Naive thymus-derived CD4-positive, alpha-beta T cell (primary cell): ENCODE measurements around the gene NT5M. TPM values are rescaled to one million over a fixed set of nuclear protein-coding genes. Genes with fewer than 3 reads are reported as not detected.
A peak's percentile ranks its signal among the peaks of the same experiment; 100 is the strongest.

Source experiments
- ATAC-seq: fragments of 150-1000 bp; cut with Tn5 transposase; 2 replicates; pipeline ENCODE4 v1.10.0; 2021; ENCODE audit warnings: mild to moderate bottlenecking, moderate library complexity
- CTCF ChIA-PET: fragments of 350-600 bp; sonication (Branson Sonifier 250); formaldehyde crosslinking; loops from one replicate; lab custom pipeline; 2021; ENCODE audit warnings: antibody characterized with exemption; lab: Charles Lee
- POLR2A ChIA-PET: fragments of 350-600 bp; sonication (Branson Sonifier 250); formaldehyde crosslinking; loops from one replicate; lab custom pipeline; 2021; ENCODE audit warnings: antibody characterized with exemption, inconsistent platforms; lab: Charles Lee
- DNase-seq, 9 donors: peaks; one replicate each; pipeline versions ENCODE4 v3.0.0 to v3.0.0-alpha.2; 2020 to 2022; ENCODE audit warnings: mixed read lengths in 1 of 9
- H3K27ac ChIP-seq: one replicate; pipeline ENCODE4 v1.7.0; 2013; ENCODE audit warnings: mild to moderate bottlenecking, low read depth, low read length, moderate library complexity
- H3K27me3 ChIP-seq, 2 donors: one replicate each; pipeline ENCODE4 v1.7.0; 2013; ENCODE audit warnings: low read length in 2 of 2, mild to moderate bottlenecking in 2 of 2, moderate library complexity in 2 of 2; ENCODE audit not compliant: control insufficient read depth in 2 of 2, insufficient read depth in 2 of 2
- H3K36me3 ChIP-seq, 3 experiments: 1 replicate in 2 of 3; 2 replicates in 1 of 3; pipeline ENCODE4 v1.7.0; 2013; ENCODE audit warnings: low read length in 3 of 3, mild to moderate bottlenecking in 3 of 3, moderate library complexity in 1 of 3; ENCODE audit not compliant: insufficient read depth in 3 of 3, control insufficient read depth in 2 of 3
- H3K4me1 ChIP-seq, 2 donors: one replicate each; pipeline ENCODE4 v1.7.0; 2013; ENCODE audit warnings: low read length in 2 of 2, mild to moderate bottlenecking in 2 of 2, moderate library complexity in 1 of 2; ENCODE audit not compliant: control insufficient read depth in 2 of 2, insufficient read depth in 2 of 2
- H3K4me3 ChIP-seq: 2 replicates; pipeline ENCODE4 v1.7.0; 2013; ENCODE audit warnings: mild to moderate bottlenecking, low read length
- H3K9me3 ChIP-seq, 3 experiments: 1 replicate in 2 of 3; 2 replicates in 1 of 3; pipeline ENCODE4 v1.7.0; 2013; ENCODE audit warnings: low read length in 3 of 3; ENCODE audit not compliant: control insufficient read depth in 2 of 3
- H3K27ac Mint-ChIP-seq, 9 donors: one replicate each; pipeline ENCODE4 v1.8.0; 2020 to 2022; ENCODE audit warnings: mixed read lengths in 9 of 9, mild to moderate bottlenecking in 8 of 9, moderate library complexity in 5 of 9, inconsistent platforms in 2 of 9
- H3K27me3 Mint-ChIP-seq, 5 donors: one replicate each; pipeline ENCODE4 v1.8.0; 2021 to 2022; ENCODE audit warnings: mixed read lengths in 5 of 5, mild to moderate bottlenecking in 1 of 5
- H3K36me3 Mint-ChIP-seq, 5 donors: one replicate each; pipeline ENCODE4 v1.8.0; 2020 to 2022; ENCODE audit warnings: mixed read lengths in 5 of 5, mild to moderate bottlenecking in 3 of 5, inconsistent platforms in 1 of 5
- H3K4me1 Mint-ChIP-seq, 7 donors: one replicate each; pipeline ENCODE4 v1.8.0; 2020 to 2022; ENCODE audit warnings: mixed read lengths in 7 of 7, mild to moderate bottlenecking in 3 of 7, inconsistent platforms in 1 of 7
- H3K4me3 Mint-ChIP-seq, 10 donors: one replicate each; pipeline ENCODE4 v1.8.0; 2020 to 2022; ENCODE audit warnings: mild to moderate bottlenecking in 10 of 10, mixed read lengths in 10 of 10, moderate library complexity in 6 of 10, inconsistent platforms in 2 of 10
- H3K9me3 Mint-ChIP-seq, 11 donors: one replicate each; pipeline ENCODE4 v1.8.0; 2020 to 2022; ENCODE audit warnings: mixed read lengths in 11 of 11, mild to moderate bottlenecking in 4 of 11, inconsistent platforms in 1 of 11, moderate library complexity in 1 of 11
- intact Hi-C, 2 donors: fragments of 100-400 bp; cut with micrococcal nuclease; formaldehyde crosslinking; loops; one replicate each; pipeline ENCODE4 v1.15.1; 2023
- polyA plus RNA-seq, 2 donors: library from polyadenylated mRNA; unstranded; fragments of 300-500 nt; fragmentation: Illumina TruSeq; gene quantifications; one replicate each; pipeline ENCODE4 v1.2.3, GENCODE V29; 2021
- total RNA-seq, 6 experiments: library from RNA in 5 of 6; stranded (reverse) in 5 of 6; gene quantifications; 1 replicate in 5 of 6; 2 replicates in 1 of 6; pipeline ENCODE4 v1.2.3 and lab custom pipeline; 2021 to 2026

NT5M gene
- total and polyA plus RNA-seq, 7 experiments from 2014 or later: 0.85 to 6.3 (median 3.5) TPM

DNA sequence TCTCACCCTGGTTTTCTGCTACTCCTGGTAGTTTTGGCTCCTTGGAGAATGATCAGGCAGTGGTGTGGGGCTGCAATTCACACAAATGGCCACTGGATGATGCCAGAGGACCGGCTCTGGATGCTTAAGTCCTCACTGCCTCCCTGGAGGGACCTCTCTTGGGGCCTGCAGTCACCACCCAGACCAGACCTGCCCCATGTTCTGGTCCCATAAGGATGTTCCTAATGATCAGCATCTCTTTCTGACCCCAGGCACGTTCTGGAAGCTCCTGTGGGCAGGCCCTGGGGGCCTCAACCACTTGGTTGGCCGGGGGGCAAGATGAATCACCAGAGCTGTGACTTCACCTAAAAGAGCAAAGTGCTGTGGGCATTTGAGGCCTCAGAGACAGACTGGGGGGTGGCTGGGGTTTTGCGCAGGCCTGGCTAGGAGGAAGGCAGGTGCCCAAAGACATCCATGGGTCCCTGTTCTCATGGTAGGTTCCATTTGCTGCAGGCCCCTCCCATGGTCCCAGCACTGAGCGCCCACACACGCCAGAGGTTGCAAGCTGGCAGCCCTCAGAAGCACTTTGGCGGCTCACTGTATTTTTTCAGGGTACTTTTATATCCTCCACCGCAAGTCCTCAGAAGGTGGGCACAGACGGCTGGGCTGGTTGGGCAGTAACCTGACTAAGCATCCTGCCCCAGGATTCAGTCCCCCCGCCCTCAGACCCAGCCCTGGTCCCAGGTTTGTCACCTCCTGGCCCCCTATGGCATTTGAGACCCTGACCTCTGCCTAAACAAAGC, 53.2 kb downstream of the NT5M start:
- Histone ChIP-seq H3K9me3 (no peaks in the 10 kb centered on the region), H3K4me3 (no peak overlapping the region), H3K36me3 (no peaks in the 10 kb centered on the region), H3K4me1 (peaks cover 0 to 5% of the 10 kb centered on the region in 2 donors), H3K27me3 (no peaks in the 10 kb centered on the region), H3K27ac (no peak overlapping the region)
- H3K27ac Mint-ChIP-seq: no peak overlapping the region
- H3K27me3 Mint-ChIP-seq: peaks cover 0 to 22% (median 0%) of the 10 kb centered on the region in 5 donors
- DNase-seq: peak; percentile 46 to 73 (median 61)
- H3K4me3 Mint-ChIP-seq: no peak overlapping the region
- ChIA-PET CTCF (interaction anchor here (0.7 to 7.1 kb wide), 8 partner anchors 10 to 285 kb away, joined by 3 to 59 read pairs (median 6); no protein-coding TSS in a partner anchor), POLR2A (interaction anchor here (0.6 kb wide), 1 partner anchor 54 kb away, joined by 4 read pairs; no protein-coding TSS in a partner anchor)
- H3K4me1 Mint-ChIP-seq: peaks cover 0 to 7% (median 4%) of the 10 kb centered on the region in 7 donors
- peak; percentile 85 for ATAC-seq
- H3K9me3 Mint-ChIP-seq: peaks cover 0 to 25% (median 4%) of the 10 kb centered on the region in 11 donors
- H3K36me3 Mint-ChIP-seq: peaks cover 0 to 7% (median 0%) of the 10 kb centered on the region in 5 donors
- intact Hi-C loops: loop anchor here (1.0 to 2.0 kb wide), 6 partner anchors 84 to 677 kb away; partner anchors contain the start of gene RASD1 (in 2 of the 2)

DNA sequence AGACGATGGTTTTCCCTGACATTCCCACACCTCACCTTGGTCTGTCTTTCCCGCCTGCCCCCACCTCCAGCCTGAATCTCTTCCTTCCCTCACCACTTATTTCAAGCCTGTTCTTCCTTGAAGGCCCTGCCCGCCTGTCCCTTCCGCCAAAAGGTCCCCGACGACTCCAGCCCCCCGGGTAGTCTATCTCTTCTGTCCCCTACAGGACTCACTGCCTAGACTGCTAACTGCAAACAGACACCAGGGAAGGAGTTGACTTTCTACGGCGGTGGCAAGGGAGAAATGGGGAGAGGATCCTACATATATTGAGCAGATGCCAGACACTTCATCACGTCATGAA, 53.7 kb downstream of the NT5M start:
- Mint-ChIP-seq H3K9me3 (peaks cover 0 to 25% (median 4%) of the 10 kb centered on the region in 11 donors), H3K36me3 (peaks cover 0 to 7% (median 0%) of the 10 kb centered on the region in 5 donors), H3K4me1 (peaks cover 0 to 7% (median 4%) of the 10 kb centered on the region in 7 donors), H3K4me3 (no peak overlapping the region), H3K27me3 (peaks cover 0 to 24% (median 0%) of the 10 kb centered on the region in 5 donors), H3K27ac (no peak overlapping the region)
- peaks cover 0 to 5% of the 10 kb centered on the region in 2 donors for H3K4me1 ChIP-seq
- CTCF ChIA-PET: interaction anchor here (0.7 to 7.1 kb wide), 5 partner anchors 10 to 284 kb away, joined by 3 to 59 read pairs (median 4); no protein-coding TSS in a partner anchor
- ATAC-seq (no peak), DNase-seq (no peak)
- H3K27me3 ChIP-seq: no peaks in the 10 kb centered on the region
- H3K36me3 ChIP-seq: no peaks in the 10 kb centered on the region
- POLR2A ChIA-PET: no interaction called here
- intact Hi-C loops: loop anchor here (1.0 to 2.0 kb wide), 6 partner anchors 83 to 676 kb away; partner anchors contain the start of gene RASD1 (in 2 of the 2)
- H3K9me3 ChIP-seq: no peaks in the 10 kb centered on the region
- no peak overlapping the region for H3K27ac ChIP-seq
- H3K4me3 ChIP-seq: no peak overlapping the region

DNA sequence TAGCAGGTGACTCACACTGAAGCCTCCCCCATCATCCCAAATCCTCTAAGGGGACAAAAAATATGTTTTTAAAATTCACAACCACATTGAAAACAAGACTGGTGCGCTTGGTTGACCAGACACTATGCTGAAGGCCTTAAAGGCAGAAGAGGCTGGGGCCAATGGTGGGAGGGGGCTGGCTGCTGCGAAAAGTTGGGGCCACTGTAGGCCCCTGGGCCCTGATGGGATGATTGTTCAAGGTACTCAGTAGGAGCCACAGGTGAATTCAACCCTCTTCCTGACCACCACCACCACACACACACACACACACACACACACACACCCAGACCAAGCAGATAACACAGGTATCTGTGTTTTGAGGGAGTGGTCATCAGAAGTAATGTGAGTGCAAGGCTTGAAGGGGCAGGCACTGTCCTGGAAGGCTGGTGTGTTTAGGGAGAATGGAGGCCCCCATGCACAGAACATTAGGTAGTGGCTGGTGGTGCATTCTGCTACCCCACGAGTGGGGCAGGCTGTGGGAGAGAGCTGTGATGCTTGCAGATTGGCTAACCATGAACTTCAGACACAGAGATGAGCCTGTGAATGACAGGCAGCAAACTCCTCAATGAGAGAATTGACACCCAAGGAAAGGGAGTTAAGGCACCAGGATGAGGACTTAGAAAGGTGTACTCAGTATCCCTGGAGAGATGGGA, 55.0 kb downstream of the NT5M start:
- H3K4me3 ChIP-seq: no peak overlapping the region
- no peaks in the 10 kb centered on the region for H3K36me3 ChIP-seq
- DNase-seq (no peak), ATAC-seq (no peak)
- ChIA-PET POLR2A (no interaction called here), CTCF (no interaction called here)
- H3K9me3 ChIP-seq: no peaks in the 10 kb centered on the region
- H3K36me3 Mint-ChIP-seq: peaks cover 0 to 7% (median 0%) of the 10 kb centered on the region in 5 donors
- intact Hi-C loops: no loop called here
- H3K27me3 ChIP-seq: no peaks in the 10 kb centered on the region
- peaks cover 0 to 7% (median 4%) of the 10 kb centered on the region in 7 donors for H3K4me1 Mint-ChIP-seq
- peaks cover 2 to 5% of the 10 kb centered on the region in 2 donors for H3K4me1 ChIP-seq
- H3K27ac ChIP-seq: no peak overlapping the region
- H3K27ac Mint-ChIP-seq: peak overlapping the region in 1 of 9 donors; percentile 57
- H3K4me3 Mint-ChIP-seq: no peak overlapping the region
- peaks cover 0 to 25% (median 4%) of the 10 kb centered on the region in 11 donors for H3K9me3 Mint-ChIP-seq
- H3K27me3 Mint-ChIP-seq: peaks cover 0 to 24% (median 0%) of the 10 kb centered on the region in 5 donors

- ChIA-PET CTCF (no interaction called here), POLR2A (no interaction called here)
- Histone ChIP-seq H3K27ac (no peak overlapping the region), H3K4me1 (peaks cover 5% of the 10 kb centered on the region in 2 donors), H3K36me3 (no peaks in the 10 kb centered on the region), H3K27me3 (no peaks in the 10 kb centered on the region), H3K9me3 (no peaks in the 10 kb centered on the region), H3K4me3 (no peak overlapping the region)
- Mint-ChIP-seq H3K27ac (no peak overlapping the region), H3K4me1 (peaks cover 0 to 7% (median 5%) of the 10 kb centered on the region in 7 donors), H3K36me3 (peaks cover 0 to 7% (median 0%) of the 10 kb centered on the region in 5 donors), H3K27me3 (peaks cover 0 to 24% (median 0%) of the 10 kb centered on the region in 5 donors), H3K4me3 (no peak overlapping the region), H3K9me3 (peaks cover 0 to 25% (median 3%) of the 10 kb centered on the region in 11 donors)
- ATAC-seq: no peak
- no peak for DNase-seq
- intact Hi-C loops: no loop called here
Measured at GRCh38 chr17:17358866-17359265, 55.7 kb downstream of the NT5M start.

GRCh38 chr17:17359271-17359670, 56.1 kb downstream of the NT5M start:
- Mint-ChIP-seq H3K36me3 (peaks cover 0 to 7% (median 0%) of the 10 kb centered on the region in 5 donors), H3K27ac (no peak overlapping the region), H3K27me3 (peaks cover 0 to 24% (median 0%) of the 10 kb centered on the region in 5 donors), H3K9me3 (peaks cover 0 to 25% (median 3%) of the 10 kb centered on the region in 11 donors), H3K4me3 (no peak overlapping the region), H3K4me1 (peaks cover 0 to 7% (median 5%) of the 10 kb centered on the region in 7 donors)
- Histone ChIP-seq H3K36me3 (no peaks in the 10 kb centered on the region), H3K4me3 (no peak overlapping the region), H3K9me3 (no peaks in the 10 kb centered on the region), H3K27me3 (no peaks in the 10 kb centered on the region), H3K27ac (no peak overlapping the region), H3K4me1 (peaks cover 5% of the 10 kb centered on the region in 2 donors)
- ATAC-seq: no peak
- DNase-seq: no peak
- intact Hi-C loops: no loop called here
- CTCF ChIA-PET: no interaction called here
- POLR2A ChIA-PET: no interaction called here

GRCh38 chr17:17360087-17360730, 57.0 kb downstream of the NT5M start:
- Mint-ChIP-seq H3K36me3 (peaks cover 0 to 7% (median 0%) of the 10 kb centered on the region in 5 donors), H3K4me1 (peaks cover 0 to 7% (median 0%) of the 10 kb centered on the region in 7 donors)
- POLR2A ChIA-PET: interaction anchor here (0.6 kb wide), 1 partner anchor 37 kb away, joined by 3 read pairs; no protein-coding TSS in a partner anchor

More at GRCh38 chr17:17360087-17360730, 57.0 kb downstream of the NT5M start:
- Mint-ChIP-seq H3K9me3 (peaks cover 0 to 25% (median 3%) of the 10 kb centered on the region in 11 donors), H3K27ac (no peak overlapping the region), H3K27me3 (peaks cover 0 to 24% (median 0%) of the 10 kb centered on the region in 5 donors), H3K4me3 (no peak overlapping the region)
- DNase-seq: no peak
- Histone ChIP-seq H3K27ac (no peak overlapping the region), H3K36me3 (no peaks in the 10 kb centered on the region), H3K27me3 (no peaks in the 10 kb centered on the region), H3K4me3 (no peak overlapping the region), H3K9me3 (no peaks in the 10 kb centered on the region), H3K4me1 (peaks cover 2 to 5% of the 10 kb centered on the region in 2 donors)
- no peak for ATAC-seq
- intact Hi-C loops: no loop called here
- CTCF ChIA-PET: no interaction called here
